ENCODE results near the gene ZNF446. TPM values are rescaled to one million over a fixed set of nuclear protein-coding genes. Genes with fewer than 3 reads are reported as not detected.
A peak's percentile ranks its signal among the peaks of the same experiment; 100 is the strongest.

ZNF446 gene
- total RNA-seq, 2 experiments from 2014 or later = 8.0 to 11.1 TPM

DNA sequence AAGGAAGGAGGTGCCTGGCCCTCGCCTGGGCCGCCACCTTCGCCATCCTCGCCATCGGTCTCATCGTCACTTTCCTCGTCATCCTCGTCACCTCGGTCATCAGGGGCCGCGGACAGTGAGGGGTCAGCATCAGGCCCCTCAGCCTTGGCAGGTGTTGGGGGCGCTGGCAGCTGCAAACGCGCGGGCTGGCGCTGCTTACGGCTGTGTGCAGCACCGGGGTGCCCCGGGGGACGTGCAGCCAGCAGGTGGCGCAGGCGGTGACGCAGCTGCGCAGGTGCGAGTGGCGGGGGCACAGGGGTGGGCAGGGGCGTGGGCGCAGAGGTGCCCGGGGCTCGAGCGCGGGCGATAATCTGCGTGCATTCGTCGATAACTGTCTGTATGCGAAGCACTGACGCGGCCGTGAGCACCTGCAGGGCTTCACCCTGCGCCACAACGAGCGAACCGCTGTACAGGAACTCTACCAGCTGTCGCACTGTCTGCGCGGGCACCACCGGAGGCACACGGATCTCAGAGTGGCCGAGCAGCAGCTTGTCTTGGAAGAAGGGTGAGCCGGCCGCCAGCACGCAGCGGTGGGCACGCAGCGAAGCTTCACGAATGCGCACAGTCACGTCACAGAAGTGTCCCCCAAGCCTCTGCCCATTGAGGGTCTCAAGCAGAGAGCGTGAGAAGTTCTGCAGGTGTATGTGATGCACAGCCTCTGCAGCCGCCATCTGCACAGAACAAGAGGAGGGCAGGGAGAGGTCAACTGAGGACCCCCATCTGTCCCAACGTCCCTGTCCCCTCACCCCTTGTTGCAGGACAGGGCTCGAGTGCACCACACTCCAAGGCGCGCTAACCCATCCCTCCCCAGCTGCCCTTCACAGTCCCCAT is 41.0 kb downstream of the ZNF446 start:
- Histone ChIP-seq H4K20me1 (ENCODE audit: insufficient read depth, low read length) (no peaks in the 10 kb centered on the region), H3K9me3 (ENCODE audit: low read length) (no peaks in the 10 kb centered on the region), H3K79me2 (ENCODE audit: insufficient read depth, low read depth, low read length) (peaks cover 11% of the 10 kb centered on the region; the same call in 1 of the 2 replicates), H3K4me2 (ENCODE audit: low read length) (no peak overlapping the region; the same call in 1 of the 2 replicates), H3K9me2 (ENCODE audit: insufficient read depth, low read length) (no peaks in the 10 kb centered on the region), H3K27ac (ENCODE audit: low read depth, low read length, poor library complexity, severe bottlenecking) (no peak overlapping the region), H3K36me3 (ENCODE audit: insufficient read depth, low read length) (peaks cover 31% of the 10 kb centered on the region), H2AFZ (ENCODE audit: low read length) (no peak overlapping the region), H3K4me1 (ENCODE audit: insufficient read depth, low read length, poor library complexity, severe bottlenecking) (peaks cover 20% of the 10 kb centered on the region), H3K4me3 (ENCODE audit: low read depth, low read length, poor library complexity, severe bottlenecking) (no peak overlapping the region)
- POLR2A ChIA-PET = interaction anchor here (0.7 kb wide), 1 partner anchor 132 kb away, joined by 3 read pairs; no protein-coding TSS in a partner anchor
- no TSS peak for BruUV-seq (replicated peaks)
- intact Hi-C loops (cut with micrococcal nuclease; ENCODE audit: unreplicated experiment) = loop anchor here (5.0 kb wide), 1 partner anchor 190 kb away; the partner anchor contains the start of gene ZSCAN22
- CTCF ChIA-PET (ENCODE audit: unreplicated experiment) = no interaction called here
- TF ChIP-seq, protein P1, sequence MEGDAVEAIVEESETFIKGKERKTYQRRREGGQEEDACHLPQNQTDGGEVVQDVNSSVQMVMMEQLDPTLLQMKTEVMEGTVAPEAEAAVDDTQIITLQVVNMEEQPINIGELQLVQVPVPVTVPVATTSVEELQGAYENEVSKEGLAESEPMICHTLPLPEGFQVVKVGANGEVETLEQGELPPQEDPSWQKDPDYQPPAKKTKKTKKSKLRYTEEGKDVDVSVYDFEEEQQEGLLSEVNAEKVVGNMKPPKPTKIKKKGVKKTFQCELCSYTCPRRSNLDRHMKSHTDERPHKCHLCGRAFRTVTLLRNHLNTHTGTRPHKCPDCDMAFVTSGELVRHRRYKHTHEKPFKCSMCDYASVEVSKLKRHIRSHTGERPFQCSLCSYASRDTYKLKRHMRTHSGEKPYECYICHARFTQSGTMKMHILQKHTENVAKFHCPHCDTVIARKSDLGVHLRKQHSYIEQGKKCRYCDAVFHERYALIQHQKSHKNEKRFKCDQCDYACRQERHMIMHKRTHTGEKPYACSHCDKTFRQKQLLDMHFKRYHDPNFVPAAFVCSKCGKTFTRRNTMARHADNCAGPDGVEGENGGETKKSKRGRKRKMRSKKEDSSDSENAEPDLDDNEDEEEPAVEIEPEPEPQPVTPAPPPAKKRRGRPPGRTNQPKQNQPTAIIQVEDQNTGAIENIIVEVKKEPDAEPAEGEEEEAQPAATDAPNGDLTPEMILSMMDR (conservative IDR thresholded peaks at IDR 0.05; ENCODE audit: low read length) = peak; percentile 51
- no peak for TF ChIP-seq EZH2phosphoT487 (IDR thresholded peaks at IDR 0.05; ENCODE audit: borderline replicate concordance, low read depth, low read length)
- DNase-seq (ENCODE audit: low spot score) = no peak

DNA sequence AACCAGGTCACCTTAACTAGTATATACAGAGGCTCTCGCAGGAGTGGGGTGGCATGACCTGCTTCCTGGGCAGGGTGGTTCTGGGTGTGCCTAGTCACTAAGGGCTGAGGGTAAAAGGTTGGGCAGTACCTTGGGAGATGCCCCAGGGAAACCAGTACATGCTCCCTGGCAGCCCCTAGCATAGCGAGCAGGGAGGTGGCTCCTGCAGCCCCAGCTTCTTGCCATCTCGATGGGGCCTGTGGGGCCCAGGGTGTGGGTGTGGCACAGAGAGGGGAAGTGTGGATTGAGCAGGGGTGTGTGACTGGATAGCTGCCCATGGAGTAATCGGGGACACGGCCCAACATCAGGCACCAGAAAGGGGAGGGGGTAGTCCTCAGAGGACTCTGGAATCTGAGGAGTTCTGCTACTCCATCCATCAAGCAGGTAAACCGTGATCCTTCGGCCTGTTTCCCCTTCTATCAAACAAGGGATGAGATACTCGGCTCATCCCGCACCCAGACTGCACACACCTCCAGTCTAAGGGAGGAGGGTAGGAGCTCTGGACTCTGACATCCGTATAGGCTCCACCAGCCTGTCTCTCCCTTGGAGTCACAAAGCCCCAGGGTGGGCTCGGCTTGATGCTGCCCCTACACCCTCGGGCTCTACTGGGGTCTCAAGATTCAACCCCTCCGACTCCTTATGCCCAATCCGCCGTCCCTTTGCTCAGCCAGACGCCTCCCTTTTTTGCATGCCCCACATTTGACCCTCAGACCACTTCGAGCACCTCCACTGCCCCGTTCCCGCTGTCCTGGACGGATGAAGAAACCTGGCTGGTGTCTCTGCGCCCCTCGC is 42.3 kb downstream of the ZNF446 start:
- CTCF ChIA-PET (ENCODE audit: unreplicated experiment) = interaction anchor here (0.5 kb wide), 1 partner anchor 9 kb away, joined by 5 read pairs; no protein-coding TSS in a partner anchor
- H3K4me1 ChIP-seq (ENCODE audit: insufficient read depth, low read length, poor library complexity, severe bottlenecking) = peaks cover 20% of the 10 kb centered on the region
- H3K9me2 ChIP-seq (ENCODE audit: insufficient read depth, low read length) = no peaks in the 10 kb centered on the region
- H3K9me3 ChIP-seq (ENCODE audit: low read length) = no peaks in the 10 kb centered on the region
- peak overlapping the region; percentile 80 for H3K27ac ChIP-seq (ENCODE audit: low read depth, low read length, poor library complexity, severe bottlenecking)
- intact Hi-C loops (cut with micrococcal nuclease; ENCODE audit: unreplicated experiment) = loop anchor here (1.0 to 5.0 kb wide), 7 partner anchors 26 to 336 kb away; partner anchors contain the start of genes TRIM28, ZNF274, ZNF324B and ZNF497
- POLR2A ChIA-PET = interaction anchor here (2.6 kb wide), 1 partner anchor 61 kb away, joined by 11 read pairs; no protein-coding TSS in a partner anchor
- TF ChIP-seq, protein P1 (conservative IDR thresholded peaks at IDR 0.05; ENCODE audit: low read length) = no peak; the same call in 1 of the 2 replicates
- no peak for TF ChIP-seq EZH2phosphoT487 (IDR thresholded peaks at IDR 0.05; ENCODE audit: borderline replicate concordance, low read depth, low read length)
- no TSS peak for BruUV-seq (replicated peaks)
- peak overlapping the region; percentile 95 for H3K4me2 ChIP-seq (ENCODE audit: low read length)
- peak overlapping the region; percentile 87 for H3K4me3 ChIP-seq (ENCODE audit: low read depth, low read length, poor library complexity, severe bottlenecking)
- peak overlapping the region; percentile 86; the same call in 1 of the 2 replicates for H2AFZ ChIP-seq (ENCODE audit: low read length)
- peaks cover 23% of the 10 kb centered on the region for H3K36me3 ChIP-seq (ENCODE audit: insufficient read depth, low read length)
- H4K20me1 ChIP-seq (ENCODE audit: insufficient read depth, low read length) = no peaks in the 10 kb centered on the region
- DNase-seq (ENCODE audit: low spot score) = peak; percentile 19
- peaks cover 11% of the 10 kb centered on the region; the same call in 1 of the 2 replicates for H3K79me2 ChIP-seq (ENCODE audit: insufficient read depth, low read depth, low read length)

Measured in OCI-LY7 (cell line).